ENCODE data around the gene SH2D3C.
A peak's percentile ranks its signal among the peaks of the same experiment; 100 is the strongest.
"Not testable (repeated sequence)": the region's sequence is repeated elsewhere in the genome, so short reads cannot be mapped to it uniquely, and the experiment has no call there.

SH2D3C gene

GRCh38 chr9:127785933-127786772 lies 7.7 kb upstream of the SH2D3C start, which contains the start of gene CDK9:
TSS of gene CDK9 (plus strand) at chr9:127786034. CDS start at chr9:127786149, 115 bp downstream.
- DNase-seq (ENCODE audit: extremely low read depth in 1 of 2, low read depth in 1 of 2), result peak; percentile 74 to 90

GRCh38 chr9:127785023-127785932 lies 6.8 kb upstream of the SH2D3C start:
- peak; percentile 79 to 89 for DNase-seq (ENCODE audit: extremely low read depth in 1 of 2, low read depth in 1 of 2)

- DNase-seq (ENCODE audit: extremely low read depth in 1 of 2, low read depth in 1 of 2), result peak; percentile 39 to 48
These were observed 4.9 kb upstream of the SH2D3C start for GRCh38 chr9:127783111-127784008.

- no peak for DNase-seq (ENCODE audit: extremely low read depth in 1 of 2, low read depth in 1 of 2)
These were observed 3.3 kb upstream of the SH2D3C start for GRCh38 chr9:127781806-127782205.

- not testable (repeated sequence) for DNase-seq (ENCODE audit: extremely low read depth in 1 of 2, low read depth in 1 of 2)
These were observed 2.4 kb upstream of the SH2D3C start for GRCh38 chr9:127780909-127781308.

- no peak for DNase-seq (ENCODE audit: extremely low read depth in 1 of 2, low read depth in 1 of 2)
These were observed 1.8 kb upstream of the SH2D3C start for GRCh38 chr9:127780126-127780885.

- DNase-seq (ENCODE audit: extremely low read depth in 1 of 2, low read depth in 1 of 2), result peak in 1 of 2 donors; percentile 32
These were observed 893 bp upstream of the SH2D3C start for GRCh38 chr9:127779136-127779981.

- no peak for DNase-seq (ENCODE audit: extremely low read depth in 1 of 2, low read depth in 1 of 2)
These were observed 992 bp downstream of the SH2D3C start for GRCh38 chr9:127777368-127777980.

GRCh38 chr9:127776924-127777289 lies 1.6 kb downstream of the SH2D3C start:
- no peak for DNase-seq (ENCODE audit: extremely low read depth in 1 of 2, low read depth in 1 of 2)

- DNase-seq (ENCODE audit: extremely low read depth in 1 of 2, low read depth in 1 of 2), result peak; percentile 42 to 56
These were observed 2.1 kb downstream of the SH2D3C start for GRCh38 chr9:127776195-127776923.

GRCh38 chr9:127773981-127774380 lies 4.5 kb downstream of the SH2D3C start:
- no peak for DNase-seq (ENCODE audit: extremely low read depth in 1 of 2, low read depth in 1 of 2)

GRCh38 chr9:127773272-127773671 lies 5.2 kb downstream of the SH2D3C start:
- no peak for DNase-seq (ENCODE audit: extremely low read depth in 1 of 2, low read depth in 1 of 2)

GRCh38 chr9:127772603-127773002 lies 5.9 kb downstream of the SH2D3C start:
- DNase-seq (ENCODE audit: extremely low read depth in 1 of 2, low read depth in 1 of 2), result no peak

- DNase-seq (ENCODE audit: extremely low read depth in 1 of 2, low read depth in 1 of 2), result no peak
These were observed 6.8 kb downstream of the SH2D3C start for GRCh38 chr9:127771570-127772189.

- peak; percentile 80 to 90 for DNase-seq (ENCODE audit: extremely low read depth in 1 of 2, low read depth in 1 of 2)
These were observed 7.4 kb downstream of the SH2D3C start for GRCh38 chr9:127770905-127771569.

GRCh38 chr9:127770583-127770904 lies 7.9 kb downstream of the SH2D3C start:
- no peak for DNase-seq (ENCODE audit: extremely low read depth in 1 of 2, low read depth in 1 of 2)
